ENCODE measurements around the gene KCTD17.

DNA sequence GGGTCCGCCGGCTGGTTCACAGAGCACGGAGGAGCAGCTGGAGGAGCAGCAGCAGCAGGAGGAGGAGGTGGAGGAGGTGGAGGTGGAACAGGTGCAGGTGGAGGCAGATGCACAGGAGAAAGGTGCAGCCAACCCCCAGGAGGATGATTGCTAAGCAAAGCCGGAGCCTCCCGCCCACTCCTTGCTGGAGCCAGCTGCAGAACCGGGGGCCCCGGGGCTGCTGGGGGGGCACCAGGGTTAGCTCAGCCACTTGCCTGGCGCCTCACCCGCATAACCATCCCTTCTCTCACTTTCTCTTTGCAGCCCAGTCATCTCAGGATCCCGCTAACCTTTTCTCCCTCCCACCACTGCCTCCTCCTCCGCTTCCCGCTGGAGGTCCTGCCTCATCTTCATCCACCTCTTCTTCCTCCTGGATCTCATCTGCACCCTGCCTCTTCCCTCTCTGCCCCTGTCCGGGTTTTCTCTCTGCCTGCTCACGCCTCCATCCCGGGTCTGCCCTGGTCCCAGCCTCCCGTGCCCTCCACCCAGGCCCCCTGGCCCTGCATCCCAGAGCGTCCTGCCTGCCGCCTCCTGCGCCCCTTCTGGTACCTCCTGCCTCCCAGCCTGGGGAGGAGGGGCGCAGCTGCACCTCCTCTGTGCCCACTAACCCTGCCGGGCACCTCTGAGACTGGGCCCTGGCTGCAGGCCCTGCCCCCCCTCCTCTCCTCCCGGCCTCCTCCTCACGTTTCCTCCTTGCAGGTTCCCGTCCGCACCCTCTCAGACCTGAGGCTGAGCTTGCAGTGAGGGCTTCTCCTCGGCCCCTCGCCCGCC is 9.5 kb downstream of the KCTD17 start:
- TF ChIP-seq CTCF (IDR thresholded peaks at IDR 0.05) (no peak), POLR2A (IDR thresholded peaks at IDR 0.05) (no peak)
